ENCODE measurements around the gene PRSS53. TPM values are rescaled to one million over a fixed set of nuclear protein-coding genes. Genes with fewer than 3 reads are reported as not detected.

PRSS53 gene
- polyA plus RNA-seq, 3 donors, result 0.17 to 5.1 TPM; not detected in 1

GRCh38 chr16:31073970-31074813 is 14.6 kb downstream of the PRSS53 start, which contains the start of the genes ZNF646 and ZNF668:
TSS of gene ZNF646 (plus strand) at chr16:31074422. CDS start at chr16:31076325, 1,903 bp downstream.
TSS of gene ZNF668 (minus strand) at chr16:31074240. CDS start at chr16:31064459, 9,781 bp downstream.
- H3K4me3 Mint-ChIP-seq, result peak within 1 kb of the TSS; percentile 90 to 97
- H3K9me3 ChIP-seq (replicated peaks in 1 of 2; ENCODE audit: control insufficient read depth in 1 of 2, insufficient read depth in 1 of 2, low read length in 2 of 2), result no peaks in the 10 kb centered on the region
- H3K27ac Mint-ChIP-seq, result peak within 1 kb of the TSS; percentile 97 to 99 (median 98)
- peak within 1 kb of the TSS; percentile 99 for H3K4me2 ChIP-seq (replicated peaks; ENCODE audit: extremely low read depth, low read length, poor library complexity, severe bottlenecking)
- H3K36me3 ChIP-seq (replicated peaks in 1 of 2; ENCODE audit: control insufficient read depth in 1 of 2, insufficient read depth in 2 of 2, low read length in 2 of 2), result peaks cover 31 to 33% of the 10 kb centered on the region in 2 donors
- under 1% methylated on average over 40 of the region's 48 CpGs for WGBS (ENCODE audit: insufficient coverage)
- peaks cover 54% of the 10 kb centered on the region for H4K20me1 ChIP-seq (ENCODE audit: insufficient read depth, low read length)
- H3K9ac ChIP-seq (ENCODE audit: insufficient read depth, low read length, poor library complexity, severe bottlenecking), result peak within 1 kb of the TSS; percentile 96
- no peak for TF ChIP-seq CTCF (IDR thresholded peaks at IDR 0.05)
- H3K4me1 Mint-ChIP-seq, result peaks cover 38% of the 10 kb centered on the region
- H3K36me3 Mint-ChIP-seq, result peaks cover 32 to 38% of the 10 kb centered on the region in 2 donors
- H3K79me2 ChIP-seq (ENCODE audit: insufficient read depth, low read length), result peaks cover 81% of the 10 kb centered on the region
- peaks cover 33 to 38% of the 10 kb centered on the region in 2 donors for H3K4me1 ChIP-seq (ENCODE audit: control insufficient read depth in 1 of 2, insufficient read depth in 2 of 2, low read length in 2 of 2)
- no peaks in the 10 kb centered on the region for H3K27me3 ChIP-seq (ENCODE audit: control insufficient read depth in 2 of 2, insufficient read depth in 2 of 2, low read length in 2 of 2)
- H3K27me3 Mint-ChIP-seq (ENCODE audit: low read depth in 3 of 3), result peaks cover 0 to 2% (median 1%) of the 10 kb centered on the region in 3 donors
- peak within 1 kb of the TSS; percentile 92 to 98 (median 97) for H3K4me3 ChIP-seq (replicated peaks in 1 of 3; ENCODE audit: low read depth in 2 of 3, low read length in 3 of 3)
- peak; percentile 99 to 100 (median 100) for DNase-seq
- no peaks in the 10 kb centered on the region for H3K9me3 Mint-ChIP-seq
- H2AFZ ChIP-seq (ENCODE audit: insufficient read depth, low read depth, low read length, poor library complexity, severe bottlenecking), result peak within 1 kb of the TSS; percentile 85
- intact Hi-C loops (cut with micrococcal nuclease), result loop anchor here (1.0 to 2.0 kb wide), 4 partner anchors 21 to 41 kb away; partner anchors contain the start of genes STX4 (in 1 of the 2) and VKORC1 (in 1 of the 2)
- peak within 1 kb of the TSS; percentile 97 to 100 for H3K27ac ChIP-seq (ENCODE audit: low read depth in 1 of 2, low read length in 2 of 2)

- peak; percentile 86 to 95 (median 87) for DNase-seq
- Histone ChIP-seq H3K36me3 (replicated peaks in 1 of 2; ENCODE audit: control insufficient read depth in 1 of 2, insufficient read depth in 2 of 2, low read length in 2 of 2) (peaks cover 23 to 25% of the 10 kb centered on the region in 2 donors), H3K4me1 (ENCODE audit: control insufficient read depth in 1 of 2, insufficient read depth in 2 of 2, low read length in 2 of 2) (peaks cover 26 to 30% of the 10 kb centered on the region in 2 donors), H2AFZ (ENCODE audit: insufficient read depth, low read depth, low read length, poor library complexity, severe bottlenecking) (peak overlapping the region; percentile 85), H3K9me3 (replicated peaks in 1 of 2; ENCODE audit: control insufficient read depth in 1 of 2, insufficient read depth in 1 of 2, low read length in 2 of 2) (no peaks in the 10 kb centered on the region), H3K27me3 (ENCODE audit: control insufficient read depth in 2 of 2, insufficient read depth in 2 of 2, low read length in 2 of 2) (no peaks in the 10 kb centered on the region), H3K4me3 (replicated peaks in 1 of 3; ENCODE audit: low read depth in 2 of 3, low read length in 3 of 3) (peak overlapping the region; percentile 92 to 98 (median 97)), H3K79me2 (ENCODE audit: insufficient read depth, low read length) (peaks cover 81% of the 10 kb centered on the region), H3K4me2 (replicated peaks; ENCODE audit: extremely low read depth, low read length, poor library complexity, severe bottlenecking) (peak overlapping the region; percentile 99), H3K9ac (ENCODE audit: insufficient read depth, low read length, poor library complexity, severe bottlenecking) (peak overlapping the region; percentile 96), H3K27ac (ENCODE audit: low read depth in 1 of 2, low read length in 2 of 2) (peak overlapping the region; percentile 97 to 100), H4K20me1 (ENCODE audit: insufficient read depth, low read length) (peaks cover 53% of the 10 kb centered on the region)
- H3K4me1 Mint-ChIP-seq, result peaks cover 30% of the 10 kb centered on the region
- no peak for TF ChIP-seq CTCF (IDR thresholded peaks at IDR 0.05)
- peak overlapping the region; percentile 97 to 99 (median 98) for H3K27ac Mint-ChIP-seq
- under 1% methylated on average over 78 of the region's 83 CpGs for WGBS (ENCODE audit: insufficient coverage)
- H3K27me3 Mint-ChIP-seq (ENCODE audit: low read depth in 3 of 3), result peaks cover 0 to 2% (median under 1%) of the 10 kb centered on the region in 3 donors
- intact Hi-C loops (cut with micrococcal nuclease), result loop anchor here in 1 of 2 donors (2.0 kb wide), 1 partner anchor 39 kb away; no protein-coding TSS in a partner anchor
- peaks cover 25 to 30% of the 10 kb centered on the region in 2 donors for H3K36me3 Mint-ChIP-seq
- H3K9me3 Mint-ChIP-seq, result no peaks in the 10 kb centered on the region
- H3K4me3 Mint-ChIP-seq, result peak overlapping the region; percentile 90 to 97
Measured at GRCh38 chr16:31073142-31073969, 15.4 kb downstream of the PRSS53 start.

Measured in CD14-positive monocyte (primary cell).